HG03520 (cell line): ENCODE data around the gene RNASE4.
A peak's percentile ranks its signal among the peaks of the same experiment; 100 is the strongest.

Experiments used
- ATAC-seq: cut with Tn5 transposase; IDR thresholded peaks from one replicate; pipeline ENCODE4 v1.9.1; 2021; ENCODE audit warnings: mild to moderate bottlenecking, moderate library complexity; ENCODE audit not compliant: unreplicated experiment

The RNASE4 gene

DNA sequence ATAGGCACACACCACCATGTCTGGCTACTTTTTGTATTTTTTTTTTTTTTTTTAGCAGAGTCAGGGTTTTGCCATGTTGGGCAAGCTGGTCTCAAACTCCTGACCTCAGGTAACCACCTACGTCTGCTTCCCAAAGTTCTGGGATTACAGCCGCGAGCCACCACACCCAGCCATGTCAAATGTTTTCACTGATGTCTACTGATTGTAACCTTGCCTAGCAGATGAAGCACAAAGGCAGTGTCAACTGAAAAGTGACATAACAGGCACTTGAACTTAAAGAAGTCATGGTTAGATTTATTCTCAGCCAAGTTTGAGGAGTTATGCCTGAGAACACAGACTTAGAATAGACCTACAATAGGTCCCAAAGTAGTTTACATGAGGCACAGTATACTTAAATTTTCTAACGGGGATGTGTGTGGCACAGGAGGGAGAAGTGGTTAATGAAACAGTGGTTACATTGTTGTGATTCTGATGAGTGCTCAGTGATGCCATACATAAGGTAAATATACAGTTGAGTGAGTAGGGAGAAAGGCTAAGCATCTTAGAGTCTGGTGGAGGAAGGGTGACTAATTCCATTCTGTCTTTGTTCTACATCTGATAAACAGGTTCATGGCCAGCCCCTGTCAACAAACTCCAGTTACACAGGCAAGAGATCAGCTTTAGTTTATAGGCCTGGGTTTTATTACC lies 12.6 kb upstream of the RNASE4 start:
- no peak for ATAC-seq

DNA sequence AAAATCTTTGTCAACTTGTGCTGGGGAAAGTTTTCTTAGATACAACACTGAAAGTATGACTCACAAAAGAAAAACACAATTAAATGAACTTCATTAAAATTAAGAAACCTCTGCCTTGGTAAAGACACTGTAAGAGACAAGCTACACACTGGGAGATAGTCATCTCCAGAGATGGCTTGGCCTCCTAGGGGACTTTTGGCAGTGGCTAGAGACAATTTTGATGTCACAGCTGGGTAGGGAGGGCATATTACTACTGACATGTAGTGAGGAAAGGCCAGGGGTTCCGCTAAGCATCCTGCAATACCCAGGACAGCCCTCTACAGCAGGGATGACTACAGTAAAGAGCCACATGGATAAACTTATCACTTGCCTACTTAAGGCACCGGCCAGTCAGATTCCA lies 8.7 kb upstream of the RNASE4 start:
- ATAC-seq, result no peak

DNA sequence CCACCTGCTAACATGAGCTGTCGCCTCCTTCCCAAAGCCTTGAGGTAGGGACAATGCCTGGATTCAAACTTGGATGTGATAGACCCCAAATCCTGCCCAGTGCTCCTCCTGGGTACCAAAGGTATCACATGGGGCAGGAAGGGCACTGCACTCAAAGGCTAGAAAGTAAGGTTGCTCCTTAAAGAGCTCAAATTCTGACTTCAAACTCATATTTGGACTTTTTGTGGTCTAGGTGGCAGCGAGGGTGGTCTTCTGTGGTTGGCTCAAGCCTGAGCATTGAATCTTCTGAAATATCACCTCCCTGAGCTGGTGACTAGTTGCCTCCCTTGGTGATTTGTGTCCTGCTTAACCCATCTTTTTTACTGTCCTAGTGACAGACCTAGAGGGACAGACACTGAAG lies 8.3 kb upstream of the RNASE4 start:
- no peak for ATAC-seq

- ATAC-seq, result no peak
Observed at GRCh38 chr14:20679907-20680306, 4.5 kb upstream of the RNASE4 start.

- ATAC-seq, result no peak
Observed at GRCh38 chr14:20680363-20680762, 4.0 kb upstream of the RNASE4 start.

DNA sequence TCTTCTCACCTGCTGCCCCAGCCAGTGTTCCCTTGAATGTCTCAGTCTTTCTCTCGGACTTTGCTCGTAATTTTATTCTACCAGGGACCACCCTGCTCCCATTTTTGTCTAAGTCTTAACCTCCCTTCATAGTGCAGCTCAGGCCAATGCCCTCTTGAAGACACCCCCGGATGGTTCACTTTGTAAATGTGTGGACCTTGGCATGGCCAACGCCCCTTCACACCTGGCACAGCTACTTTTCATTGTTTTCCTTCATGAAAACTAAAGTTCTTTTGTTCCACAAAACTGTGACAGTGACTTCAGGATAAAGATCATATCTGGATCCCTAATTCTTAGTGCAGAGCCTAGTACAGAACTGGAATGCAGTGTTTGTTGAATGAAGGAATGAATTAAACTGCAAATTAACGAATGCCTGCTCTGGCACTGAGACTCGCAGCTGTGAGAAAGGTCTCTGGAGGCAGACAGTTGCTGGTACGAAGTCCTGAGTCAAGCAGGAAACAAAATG lies 3.5 kb upstream of the RNASE4 start:
- peak; percentile 30 for ATAC-seq

DNA sequence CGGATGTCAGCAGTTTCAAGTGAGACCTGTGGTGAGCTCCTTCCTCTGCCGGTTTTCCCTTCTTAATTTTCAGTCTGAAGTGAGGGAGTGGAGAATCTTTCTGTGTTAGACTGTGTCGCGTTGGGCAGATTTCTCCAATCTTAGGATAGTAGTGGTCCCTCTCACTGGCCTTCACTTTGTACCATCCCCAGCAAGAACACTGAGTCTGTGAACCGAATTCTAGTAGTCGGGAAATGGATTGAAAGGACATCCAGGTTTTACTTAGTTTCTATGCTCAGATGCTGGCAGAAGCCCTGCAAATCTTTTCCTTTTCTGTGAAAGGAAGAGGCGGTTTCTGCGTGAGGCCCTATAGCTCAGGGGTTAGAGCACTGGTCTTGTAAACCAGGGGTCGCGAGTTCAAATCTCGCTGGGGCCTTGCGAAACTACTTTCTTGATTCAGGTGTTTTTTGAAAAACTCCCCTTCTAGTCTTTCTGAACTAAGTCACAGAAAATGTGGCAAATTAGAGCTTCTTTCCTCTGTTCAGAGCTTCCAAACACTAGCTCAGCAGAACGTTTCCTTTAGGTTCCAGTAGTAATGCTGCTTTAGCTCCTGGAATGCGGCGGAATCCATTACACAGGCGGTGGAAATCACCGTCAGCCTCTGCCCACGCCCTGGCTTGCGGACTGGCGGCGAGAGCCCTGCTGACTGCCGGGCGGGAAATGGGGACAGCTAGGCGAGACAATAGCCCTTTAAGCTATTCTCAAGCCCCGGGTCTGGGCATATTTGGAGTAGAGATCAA lies 2.8 kb upstream of the RNASE4 start:
- peak; percentile 20 for ATAC-seq

DNA sequence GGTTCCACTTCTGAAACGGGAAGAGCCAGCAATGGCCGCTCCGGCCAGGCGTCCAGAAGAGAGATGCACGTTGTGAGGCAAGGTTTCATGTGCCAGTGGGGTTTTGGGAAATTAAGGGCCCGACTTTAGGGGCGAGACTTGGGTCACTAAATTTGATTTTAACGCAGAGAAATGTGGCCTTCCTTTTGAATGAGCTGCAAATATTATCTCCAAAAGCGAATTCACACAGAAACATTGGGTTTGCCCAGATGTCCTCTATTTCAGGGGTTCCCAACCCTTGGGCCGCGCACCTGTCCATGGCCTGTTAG lies 2.3 kb upstream of the RNASE4 start:
- no peak for ATAC-seq

DNA sequence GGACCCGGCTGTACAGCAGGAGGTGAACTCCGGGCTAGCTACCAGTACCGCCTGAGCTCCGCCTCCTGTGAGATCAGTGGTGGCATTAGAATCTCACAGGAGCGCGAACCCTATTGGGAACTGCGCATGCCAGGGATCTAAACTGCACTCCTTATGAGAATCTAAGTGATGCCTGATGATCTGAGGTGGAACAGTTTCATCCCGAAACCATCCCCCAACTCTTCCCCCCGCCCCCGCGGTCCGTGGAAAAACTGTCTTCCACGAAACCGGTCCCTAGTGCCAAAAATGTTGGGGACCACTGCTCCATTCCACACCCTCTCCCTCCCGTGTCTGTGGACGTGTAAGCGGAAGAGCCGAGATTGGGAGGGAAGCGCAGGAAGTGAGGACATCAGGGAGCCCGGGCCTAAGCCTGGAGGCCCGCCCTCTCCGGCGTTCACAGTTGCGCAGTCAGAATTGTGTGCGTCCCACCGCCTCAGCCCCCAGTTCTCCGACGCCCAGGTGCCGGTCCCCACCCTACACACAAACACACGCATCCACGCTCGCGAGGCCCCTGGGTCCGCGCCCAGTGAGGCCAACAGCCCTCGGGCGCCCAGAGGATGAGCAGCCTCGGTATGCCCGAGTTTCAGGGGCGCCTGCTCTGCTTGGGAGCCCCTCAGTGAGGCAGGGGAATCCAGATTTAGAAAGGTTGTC lies 1.8 kb upstream of the RNASE4 start:
- peak; percentile 34 for ATAC-seq

DNA sequence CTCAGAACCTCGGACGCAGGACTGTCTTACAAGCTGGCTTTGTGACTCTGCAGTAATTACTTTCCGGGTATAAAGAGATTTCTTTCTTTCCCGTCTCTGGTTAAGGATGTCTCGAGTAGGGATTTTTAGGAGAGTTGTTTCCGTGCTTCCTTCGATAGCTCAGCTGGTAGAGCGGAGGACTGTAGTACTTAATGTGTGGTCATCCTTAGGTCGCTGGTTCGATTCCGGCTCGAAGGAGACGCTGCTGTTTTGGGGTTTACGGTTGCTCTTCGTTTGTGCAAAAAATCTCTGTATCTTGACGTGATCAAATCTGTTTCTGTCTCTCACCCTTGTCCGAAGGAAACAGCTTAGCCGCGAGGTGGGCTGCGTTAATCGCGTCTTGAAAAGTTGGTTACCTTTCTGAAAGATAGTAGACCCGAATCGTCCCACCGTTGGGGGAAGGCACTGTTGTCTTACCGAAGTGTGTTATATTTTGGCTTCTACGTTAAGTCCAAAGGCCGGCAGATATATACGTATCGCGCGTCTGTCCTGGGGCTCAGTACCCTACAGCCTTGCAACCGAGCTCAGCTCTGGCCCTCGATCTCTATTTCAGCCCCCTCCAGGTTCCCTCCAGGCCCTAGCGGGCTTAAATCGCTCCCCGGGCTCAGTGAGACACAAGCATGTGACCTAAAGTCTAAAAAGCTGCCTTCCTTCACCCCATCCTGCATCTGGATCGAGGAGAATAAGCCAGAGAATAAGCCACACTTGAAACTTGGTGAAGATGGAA lies 1.1 kb upstream of the RNASE4 start:
- ATAC-seq, result peak; percentile 28

DNA sequence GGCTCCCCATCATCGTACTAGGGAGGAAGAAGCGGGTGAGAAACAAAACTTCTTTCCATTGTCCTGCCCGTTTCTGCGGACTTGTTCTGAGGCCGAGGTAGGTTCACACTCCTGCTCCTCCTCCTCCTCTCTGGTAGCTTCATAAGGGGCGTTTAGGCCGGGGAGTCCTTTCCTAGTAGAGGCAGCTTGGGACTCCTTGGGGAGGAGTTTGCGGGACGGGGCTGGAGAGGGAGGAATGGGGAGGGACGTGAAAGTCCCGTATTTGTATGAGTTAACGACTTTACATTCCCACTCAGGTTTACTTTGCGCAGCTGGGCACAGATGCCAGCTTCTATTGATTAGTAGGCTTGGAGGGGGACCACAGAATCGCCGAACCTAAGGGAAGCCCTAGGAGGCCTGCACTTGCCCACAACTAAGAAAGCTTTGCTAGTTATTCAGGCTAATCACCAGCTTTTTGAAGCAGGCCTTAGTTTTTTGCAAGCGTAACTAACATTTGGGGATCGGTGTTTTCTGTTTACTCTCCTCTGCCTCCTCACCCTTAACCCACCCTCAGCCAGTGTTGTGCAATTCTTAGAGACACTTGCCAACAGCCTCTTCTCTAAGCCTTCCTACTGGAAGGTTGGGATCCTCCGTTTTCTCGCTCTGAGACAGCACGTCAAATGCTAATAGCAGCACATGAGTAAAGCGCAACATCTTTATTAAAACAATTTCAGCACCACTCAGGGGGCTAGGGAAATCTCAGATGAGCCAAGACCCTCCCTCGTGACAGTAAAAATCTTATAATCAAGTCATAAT lies 499 bp downstream of the RNASE4 start:
- no peak for ATAC-seq

GRCh38 chr14:20686386-20687143 lies 2.2 kb downstream of the RNASE4 start:
- ATAC-seq, result no peak

DNA sequence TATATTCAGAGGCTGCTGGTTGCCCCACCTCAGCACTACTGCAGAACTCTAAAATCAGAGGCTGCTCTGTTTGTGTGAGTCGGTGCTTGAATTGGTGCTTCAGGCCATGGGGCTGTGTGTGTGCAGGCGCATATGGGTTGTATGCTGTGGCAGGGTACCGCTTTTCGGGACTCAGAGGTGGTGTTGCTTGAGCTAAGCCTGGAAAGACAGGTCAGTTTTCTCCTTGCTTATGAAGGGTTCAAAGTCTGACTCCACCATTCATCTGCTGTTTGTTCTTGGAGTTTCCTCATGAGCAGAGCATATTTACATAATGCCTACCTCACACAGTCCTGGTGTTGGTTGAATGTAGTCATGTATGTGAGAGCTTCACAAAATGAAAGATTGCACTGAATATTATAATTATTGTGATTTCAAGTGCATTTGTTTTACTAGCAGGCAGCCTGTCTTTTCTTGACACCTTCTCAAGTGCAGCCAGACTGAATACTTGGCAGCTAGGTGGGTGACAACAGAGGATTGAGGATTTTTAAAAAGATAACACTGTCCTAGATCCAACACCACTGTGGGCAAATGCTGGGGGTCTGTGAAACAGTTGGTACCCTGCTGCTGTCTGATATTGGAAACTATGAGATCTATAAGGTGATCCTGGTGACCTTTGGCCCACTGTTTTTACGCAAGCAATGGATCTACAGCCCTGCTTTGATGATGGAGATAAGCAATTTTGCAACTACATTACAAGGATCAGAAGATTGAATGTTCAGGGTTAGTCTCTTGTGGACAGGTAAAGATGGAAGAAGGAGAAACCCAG lies 3.2 kb downstream of the RNASE4 start:
- ATAC-seq, result no peak

DNA sequence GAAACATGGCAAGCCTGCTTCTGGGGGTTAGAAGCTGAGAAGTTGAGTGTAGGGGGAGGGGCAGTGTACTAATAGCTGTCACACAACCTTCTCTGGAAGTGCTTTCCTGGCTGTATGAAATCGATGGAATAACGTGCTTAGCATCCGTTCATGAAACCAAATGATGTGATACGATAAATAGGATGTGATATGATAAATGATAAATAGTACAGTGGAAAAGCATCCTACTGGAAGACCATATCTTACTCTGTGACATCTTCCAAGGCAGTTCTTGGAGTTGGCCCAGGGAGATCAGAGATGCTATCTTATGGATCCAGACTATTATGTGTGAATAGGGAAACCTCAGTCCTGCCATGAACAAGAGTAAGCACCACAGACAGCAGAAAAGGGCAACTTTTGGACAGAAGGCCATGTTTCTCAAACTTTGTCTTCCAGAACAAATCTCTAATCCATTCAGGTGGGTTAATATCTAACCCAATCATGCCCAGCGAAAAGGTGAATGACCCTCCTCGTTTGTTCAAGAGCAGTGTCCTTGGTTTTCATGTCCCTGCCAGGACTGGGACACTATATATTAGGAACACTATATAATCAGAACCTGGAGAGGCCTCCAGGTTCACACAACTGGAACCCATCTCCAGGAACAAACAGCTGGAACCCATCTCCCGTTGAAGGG lies 3.9 kb downstream of the RNASE4 start, which contains the start of gene ANG:
TSS of gene ANG (plus strand) at position 598 of the 673 bp plus-strand sequence. CDS start 4,801 bp downstream, outside the sequence.
- no peak for ATAC-seq

DNA sequence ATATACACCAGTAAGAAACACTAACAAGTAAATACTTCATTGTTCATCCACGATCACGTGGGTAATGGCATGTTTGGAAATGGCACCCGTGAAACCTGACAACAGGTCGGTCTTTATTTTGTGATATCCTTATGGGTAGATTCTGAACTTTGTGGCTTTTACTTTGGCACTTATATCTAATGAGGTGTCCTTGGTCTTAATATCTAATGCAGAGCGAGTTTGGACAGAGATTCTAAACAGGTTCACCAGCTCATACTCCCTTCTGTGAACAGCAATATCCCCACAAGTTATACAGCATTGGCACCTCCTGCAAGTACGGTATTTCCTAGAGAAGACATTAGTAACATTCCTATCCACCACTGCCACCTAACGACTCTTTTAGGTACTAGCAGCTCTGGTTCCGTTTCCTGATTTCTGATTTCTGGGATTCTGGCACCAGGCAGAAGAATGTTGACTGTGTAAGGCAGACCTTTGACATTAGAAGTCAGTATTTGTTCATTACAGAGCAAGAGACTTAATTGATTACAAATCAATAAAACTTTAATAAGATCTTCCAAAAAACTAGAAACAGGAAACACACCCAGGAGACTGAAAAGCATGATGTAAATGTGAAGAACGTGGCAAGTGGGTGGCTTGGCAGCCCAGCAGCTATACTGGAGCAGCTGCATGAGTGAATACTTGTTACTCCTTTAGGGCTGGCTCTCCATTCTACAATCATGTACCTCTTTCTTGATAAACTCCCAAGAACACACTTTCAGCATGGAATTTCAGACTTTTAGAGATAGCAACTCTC lies 6.7 kb downstream of the RNASE4 start:
- no peak for ATAC-seq

DNA sequence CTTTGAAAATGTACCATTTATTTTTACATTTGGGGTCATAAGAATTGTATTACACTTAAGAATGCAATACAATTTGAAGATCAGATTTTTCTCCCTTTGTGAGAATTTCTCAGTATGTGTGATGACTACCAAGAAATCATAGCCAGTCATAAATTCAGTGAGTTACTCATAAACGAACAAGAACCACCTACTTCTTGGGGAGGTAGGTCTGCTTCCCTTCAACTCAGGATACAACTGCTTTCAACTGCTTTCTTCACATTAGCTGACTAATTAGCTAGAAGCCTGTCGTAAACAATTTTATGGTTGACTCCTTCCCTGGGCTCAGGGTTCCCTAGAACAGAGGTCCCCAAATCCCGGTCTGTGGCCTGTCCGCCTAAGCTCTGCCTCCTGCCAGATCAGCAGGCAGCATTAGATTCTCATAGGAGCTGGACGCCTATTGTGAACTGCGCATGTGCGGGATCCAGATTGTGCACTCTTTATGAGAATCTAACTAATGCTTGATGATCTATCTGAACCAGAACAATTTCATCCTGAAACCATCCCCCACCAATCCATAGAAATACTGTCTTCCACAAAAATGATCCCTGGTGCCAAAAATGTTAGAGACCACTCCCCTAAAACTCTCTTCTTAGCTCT lies 7.9 kb downstream of the RNASE4 start:
- no peak for ATAC-seq

GRCh38 chr14:20696764-20697163 lies 12.4 kb downstream of the RNASE4 start:
- no peak for ATAC-seq
